NCI-H510A treated with DMSO at 0.1 percent for 48 hours (cell line): ENCODE results near the gene KEAP1.
"Not testable (repeated sequence)": the region's sequence is repeated elsewhere in the genome, so short reads cannot be mapped to it uniquely, and the experiment has no call there.

ENCODE experiments used
- DNase-seq: peaks from one replicate; lab custom pipeline; 2025; lab: John Stamatoyannopoulos, UW

The KEAP1 gene

GRCh38 chr19:10497371-10497770 is 5.8 kb downstream of the KEAP1 start:
- DNase-seq = no peak

- DNase-seq = no peak
These were observed 11.6 kb downstream of the KEAP1 start for GRCh38 chr19:10491472-10492047.

GRCh38 chr19:10486551-10486950 is 16.6 kb downstream of the KEAP1 start:
- no peak for DNase-seq

GRCh38 chr19:10478903-10479384 is 24.2 kb downstream of the KEAP1 start:
- DNase-seq = peak; percentile 93

GRCh38 chr19:10478476-10478875 is 24.7 kb downstream of the KEAP1 start:
- no peak for DNase-seq

GRCh38 chr19:10474962-10475451 is 28.1 kb downstream of the KEAP1 start:
- no peak for DNase-seq

- DNase-seq = no peak
These were observed 30.0 kb downstream of the KEAP1 start for GRCh38 chr19:10473192-10473591.

- DNase-seq = peak; percentile 40
These were observed 31.2 kb downstream of the KEAP1 start for GRCh38 chr19:10471909-10472308.

- no peak for DNase-seq
These were observed 35.0 kb downstream of the KEAP1 start for GRCh38 chr19:10468133-10468532.

- no peak for DNase-seq
These were observed 36.0 kb downstream of the KEAP1 start for GRCh38 chr19:10467104-10467706.

- no peak for DNase-seq
These were observed 38.7 kb downstream of the KEAP1 start for GRCh38 chr19:10464456-10464855.

- no peak for DNase-seq
These were observed 40.6 kb downstream of the KEAP1 start for GRCh38 chr19:10462557-10462956.

GRCh38 chr19:10462042-10462441 is 41.1 kb downstream of the KEAP1 start:
- not testable (repeated sequence) for DNase-seq

GRCh38 chr19:10461047-10461949 is 41.9 kb downstream of the KEAP1 start:
- DNase-seq = no peak

GRCh38 chr19:10460714-10461046 is 42.5 kb downstream of the KEAP1 start:
- no peak for DNase-seq

GRCh38 chr19:10458733-10459132 is 44.4 kb downstream of the KEAP1 start:
- DNase-seq = not testable (repeated sequence)

- DNase-seq = no peak
These were observed 48.9 kb downstream of the KEAP1 start for GRCh38 chr19:10454267-10454666.

- DNase-seq = no peak
These were observed 49.3 kb downstream of the KEAP1 start for GRCh38 chr19:10453852-10454251.

GRCh38 chr19:10452726-10453618 is 50.2 kb downstream of the KEAP1 start:
- DNase-seq = no peak

- DNase-seq = no peak
These were observed 52.1 kb downstream of the KEAP1 start for GRCh38 chr19:10450853-10451609.
